Fibroblast of villous mesenchyme (primary cell): ENCODE data around the gene FFAR1. TPM values are rescaled to one million over a fixed set of nuclear protein-coding genes. Genes with fewer than 3 reads are reported as not detected.

ENCODE experiments used
- DNase-seq: peaks from one replicate; pipeline ENCODE4 v3.0.0-alpha.2; 2010; ENCODE audit warnings: low read depth
- H3K4me3 ChIP-seq: 2 replicates; pipeline ENCODE4 v1.5.1; 2011; ENCODE audit warnings: low read depth, mild to moderate bottlenecking, low read length
- total RNA-seq: library from RNA; depleted of rRNA; stranded (reverse); fragments of >200 nt; gene quantifications from 2 replicates; pipeline ENCODE4 v1.2.3, GENCODE V29; 2012
- TF ChIP-seq, protein P1 (sequence below): IDR thresholded peaks from 2 replicates; pipeline ENCODE4 v1.5.1; 2012; ENCODE audit warnings: low read depth, mild to moderate bottlenecking, low read length; ENCODE audit not compliant: insufficient read depth

Gene FFAR1
- total RNA-seq, 1 donor = not detected

DNA sequence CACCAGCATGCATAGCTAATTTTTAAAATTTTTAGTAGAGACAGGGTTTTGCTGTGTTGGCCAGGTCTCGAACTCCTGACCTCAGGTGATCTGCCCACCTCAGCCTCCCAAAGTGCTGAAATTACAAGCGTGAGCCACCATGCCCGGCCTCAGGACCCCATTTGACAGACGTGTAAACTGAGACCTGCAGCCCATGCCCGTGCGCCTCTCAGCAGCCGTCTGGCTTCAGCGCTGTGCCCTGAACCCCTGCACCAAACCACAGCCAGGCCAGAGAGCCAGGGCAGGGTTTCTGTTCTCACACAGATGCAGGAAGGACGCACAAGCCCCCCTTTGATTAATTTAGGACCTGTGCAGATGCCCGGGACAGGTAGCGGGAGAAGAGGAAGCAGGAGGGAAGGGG, 7.3 kb upstream of the FFAR1 start:
- TF ChIP-seq, protein P1, sequence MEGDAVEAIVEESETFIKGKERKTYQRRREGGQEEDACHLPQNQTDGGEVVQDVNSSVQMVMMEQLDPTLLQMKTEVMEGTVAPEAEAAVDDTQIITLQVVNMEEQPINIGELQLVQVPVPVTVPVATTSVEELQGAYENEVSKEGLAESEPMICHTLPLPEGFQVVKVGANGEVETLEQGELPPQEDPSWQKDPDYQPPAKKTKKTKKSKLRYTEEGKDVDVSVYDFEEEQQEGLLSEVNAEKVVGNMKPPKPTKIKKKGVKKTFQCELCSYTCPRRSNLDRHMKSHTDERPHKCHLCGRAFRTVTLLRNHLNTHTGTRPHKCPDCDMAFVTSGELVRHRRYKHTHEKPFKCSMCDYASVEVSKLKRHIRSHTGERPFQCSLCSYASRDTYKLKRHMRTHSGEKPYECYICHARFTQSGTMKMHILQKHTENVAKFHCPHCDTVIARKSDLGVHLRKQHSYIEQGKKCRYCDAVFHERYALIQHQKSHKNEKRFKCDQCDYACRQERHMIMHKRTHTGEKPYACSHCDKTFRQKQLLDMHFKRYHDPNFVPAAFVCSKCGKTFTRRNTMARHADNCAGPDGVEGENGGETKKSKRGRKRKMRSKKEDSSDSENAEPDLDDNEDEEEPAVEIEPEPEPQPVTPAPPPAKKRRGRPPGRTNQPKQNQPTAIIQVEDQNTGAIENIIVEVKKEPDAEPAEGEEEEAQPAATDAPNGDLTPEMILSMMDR = no peak
- H3K4me3 ChIP-seq = no peak overlapping the region
- no peak for DNase-seq

DNA sequence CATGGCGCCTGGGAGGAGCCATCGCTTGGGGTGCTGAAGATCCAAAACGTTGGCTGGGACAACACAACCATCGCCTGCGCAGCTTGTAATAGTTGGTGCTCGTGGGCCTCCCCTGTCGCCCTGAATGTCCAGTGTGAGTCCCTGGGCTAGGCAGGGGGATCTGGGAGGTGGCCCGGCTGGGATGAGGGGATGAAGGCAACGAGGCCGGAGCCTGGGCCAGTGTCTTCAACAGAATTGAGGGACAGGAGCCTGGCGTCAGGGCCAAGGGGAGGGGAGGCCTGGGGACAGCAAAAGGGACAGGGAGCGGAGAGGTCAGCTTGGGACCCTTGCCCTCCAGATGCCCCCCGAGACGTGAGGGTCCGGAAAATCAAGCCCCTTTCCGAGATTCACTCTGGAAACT, 6.7 kb upstream of the FFAR1 start:
- TF ChIP-seq, protein P1 = no peak
- no peak for DNase-seq
- no peak overlapping the region for H3K4me3 ChIP-seq

DNA sequence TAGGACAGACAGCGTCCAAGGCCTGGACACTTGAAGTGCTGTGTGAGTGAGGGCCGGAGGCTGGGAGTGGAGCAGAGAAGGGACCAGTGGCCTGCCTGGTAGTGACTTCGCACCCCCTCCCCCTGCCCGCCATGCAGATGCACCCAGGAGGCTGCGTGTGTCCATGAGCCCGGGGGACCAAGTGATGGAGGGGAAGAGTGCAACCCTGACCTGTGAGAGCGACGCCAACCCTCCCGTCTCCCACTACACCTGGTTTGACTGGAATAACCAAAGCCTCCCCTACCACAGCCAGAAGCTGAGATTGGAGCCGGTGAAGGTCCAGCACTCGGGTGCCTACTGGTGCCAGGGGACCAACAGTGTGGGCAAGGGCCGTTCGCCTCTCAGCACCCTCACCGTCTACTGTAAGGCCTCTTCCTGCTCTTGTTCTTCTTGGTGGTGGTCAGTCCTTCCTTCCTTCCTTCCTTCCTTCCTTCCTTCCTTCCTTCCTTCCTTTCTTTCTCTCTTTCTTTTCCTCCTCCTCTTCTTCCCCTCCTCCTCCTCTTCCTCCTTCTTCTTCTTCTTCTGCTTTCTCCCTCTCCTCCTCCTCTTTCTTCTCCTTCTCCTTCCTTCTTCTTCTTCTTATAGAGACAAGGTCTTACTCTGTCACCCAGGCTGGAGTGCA, 6.0 kb upstream of the FFAR1 start:
- DNase-seq = no peak
- H3K4me3 ChIP-seq = no peak overlapping the region
- TF ChIP-seq, protein P1 = no peak

DNA sequence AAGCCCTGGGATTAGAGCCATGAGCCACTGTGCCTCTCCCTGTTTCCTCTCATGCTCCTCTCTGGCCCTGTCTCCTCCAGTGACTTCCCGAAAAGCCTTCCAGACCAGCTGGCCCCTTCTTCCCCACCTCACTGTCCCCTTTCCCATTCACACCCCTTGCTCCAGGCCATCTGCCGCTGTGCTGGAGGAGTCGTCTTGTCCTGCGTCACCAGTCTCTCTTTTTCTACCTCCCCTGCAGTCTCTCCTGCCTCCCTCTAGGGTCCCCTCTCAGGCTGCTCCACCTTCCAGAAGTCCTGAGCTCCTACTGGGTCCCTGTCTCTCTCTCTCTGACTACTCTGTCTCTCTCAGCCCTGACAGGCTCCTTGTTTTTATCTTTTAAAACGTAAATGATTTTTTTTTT, 5.3 kb upstream of the FFAR1 start:
- no peak for DNase-seq
- TF ChIP-seq, protein P1 = no peak
- H3K4me3 ChIP-seq = no peak overlapping the region

DNA sequence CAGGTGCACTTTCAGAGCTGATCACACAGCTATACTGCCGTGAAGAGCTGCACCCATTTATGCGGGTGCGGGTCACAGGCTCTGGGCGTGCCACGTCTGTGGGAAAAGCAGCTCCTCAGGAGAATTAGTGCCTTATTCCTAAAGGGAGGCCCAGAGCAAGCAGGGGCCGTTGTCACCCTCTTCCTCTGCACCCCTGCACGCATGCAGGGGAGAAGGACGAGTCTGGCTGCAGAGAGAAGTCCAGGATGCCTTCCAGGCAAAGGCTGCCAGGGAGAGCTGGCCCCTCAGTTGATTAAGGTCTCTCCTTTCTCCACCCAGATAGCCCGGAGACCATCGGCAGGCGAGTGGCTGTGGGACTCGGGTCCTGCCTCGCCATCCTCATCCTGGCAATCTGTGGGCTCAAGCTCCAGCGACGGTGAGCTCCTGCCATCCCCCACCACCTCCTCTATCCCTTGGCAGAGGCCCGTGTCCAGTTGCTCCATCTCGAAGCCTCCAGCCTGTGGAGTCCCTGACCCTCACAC, 3.1 kb upstream of the FFAR1 start:
- TF ChIP-seq, protein P1 = no peak

DNA sequence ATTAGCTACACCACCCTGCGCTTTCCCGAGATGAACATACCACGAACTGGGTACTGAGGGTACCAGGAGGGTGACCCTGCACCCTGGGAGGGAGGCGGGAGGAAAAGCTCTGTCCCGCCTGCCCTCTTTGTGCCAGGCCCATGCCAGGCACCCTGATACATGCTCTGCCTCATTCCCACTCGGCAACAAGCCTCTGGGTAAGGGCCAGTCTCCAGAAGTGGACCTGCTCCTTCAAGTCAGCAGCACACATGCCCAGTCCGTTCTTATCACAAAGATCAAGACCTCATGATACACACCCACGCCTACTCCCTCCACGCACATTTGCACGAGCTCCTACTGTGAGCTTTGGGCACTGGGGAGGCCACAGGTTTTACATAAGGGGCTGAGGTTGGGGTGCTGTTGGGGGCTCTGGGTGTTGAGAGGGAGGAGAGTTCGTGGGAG, 2.0 kb upstream of the FFAR1 start:
- H3K4me3 ChIP-seq = no peak overlapping the region
- no peak for DNase-seq
- TF ChIP-seq, protein P1 = no peak

More for the DNA sequence above, 3.1 kb upstream of the FFAR1 start:
- no peak overlapping the region for H3K4me3 ChIP-seq
- DNase-seq = no peak
